ENCODE measurements around the gene PLCB1. TPM values are rescaled to one million over a fixed set of nuclear protein-coding genes. Genes with fewer than 3 reads are reported as not detected.

Gene PLCB1
- total and polyA plus RNA-seq, 2 experiments from 2014 or later: 14.9 to 20.7 TPM

- Histone ChIP-seq H3K4me1 (ENCODE audit: insufficient read depth) (no peaks in the 10 kb centered on the region), H3K27ac (ENCODE audit: low read depth) (no peak overlapping the region), H3F3A (replicated peaks; ENCODE audit: low read depth) (no peaks in the 10 kb centered on the region), H4K20me1 (replicated peaks; ENCODE audit: insufficient read depth) (no peaks in the 10 kb centered on the region), H3K9me2 (ENCODE audit: insufficient read depth) (no peaks in the 10 kb centered on the region), H3K4me2 (no peak overlapping the region), H3K36me3 (ENCODE audit: insufficient read depth) (no peaks in the 10 kb centered on the region), H3K4me3 (no peak overlapping the region), H3K79me2 (replicated peaks; ENCODE audit: insufficient read depth) (no peaks in the 10 kb centered on the region), H2AFZ (no peak overlapping the region), H3K27me3 (ENCODE audit: insufficient read depth) (no peaks in the 10 kb centered on the region)
- no peaks in the 10 kb centered on the region for H3K36me3 Mint-ChIP-seq (ENCODE audit: low read depth)
- no peak for ATAC-seq
- no peak overlapping the region for H3K27ac Mint-ChIP-seq
- peaks cover 2% of the 10 kb centered on the region for H3K27me3 Mint-ChIP-seq (ENCODE audit: insufficient read depth, low read depth, poor library complexity)
- no peaks in the 10 kb centered on the region for H3K9me3 Mint-ChIP-seq
- H3K4me1 Mint-ChIP-seq: no peaks in the 10 kb centered on the region
- DNase-seq (ENCODE audit: low spot score): no peak
- no peak overlapping the region for H3K4me3 Mint-ChIP-seq
- TF ChIP-seq STAT1 (IDR thresholded peaks at IDR 0.05; ENCODE audit: unreplicated experiment) (no peak), JUNB (IDR thresholded peaks at IDR 0.05; ENCODE audit: unreplicated experiment) (no peak), EZH2phosphoT487 (IDR thresholded peaks at IDR 0.05; ENCODE audit: unreplicated experiment) (no peak), ETS1 (IDR thresholded peaks at IDR 0.05) (no peak), ZNF114 (CRISPR knock-in tag; IDR thresholded peaks at IDR 0.05) (no peak), POLR2AphosphoS5 (IDR thresholded peaks at IDR 0.05; ENCODE audit: low read depth) (no peak), ZNF331 (CRISPR knock-in tag; IDR thresholded peaks at IDR 0.05; ENCODE audit: low read depth) (no peak), NANOG (IDR thresholded peaks at IDR 0.05; ENCODE audit: borderline replicate concordance) (no peak)
These were observed 71.3 kb downstream of the PLCB1 start for GRCh38 chr20:8203366-8203765.

- Histone ChIP-seq H3K9me2 (ENCODE audit: insufficient read depth) (no peaks in the 10 kb centered on the region), H3K27me3 (ENCODE audit: insufficient read depth) (no peaks in the 10 kb centered on the region), H2AFZ (no peak overlapping the region), H4K20me1 (replicated peaks; ENCODE audit: insufficient read depth) (no peaks in the 10 kb centered on the region), H3K79me2 (replicated peaks; ENCODE audit: insufficient read depth) (no peaks in the 10 kb centered on the region), H3K4me2 (no peak overlapping the region), H3K36me3 (ENCODE audit: insufficient read depth) (no peaks in the 10 kb centered on the region), H3F3A (replicated peaks; ENCODE audit: low read depth) (no peaks in the 10 kb centered on the region), H3K27ac (ENCODE audit: low read depth) (no peak overlapping the region), H3K4me3 (no peak overlapping the region), H3K4me1 (ENCODE audit: insufficient read depth) (no peaks in the 10 kb centered on the region)
- Mint-ChIP-seq H3K9me3 (no peaks in the 10 kb centered on the region), H3K27ac (no peak overlapping the region), H3K4me1 (peaks cover 3% of the 10 kb centered on the region; the same call in 2 of the 3 replicates), H3K36me3 (ENCODE audit: low read depth) (no peaks in the 10 kb centered on the region), H3K27me3 (ENCODE audit: insufficient read depth, low read depth, poor library complexity) (peaks cover 2% of the 10 kb centered on the region), H3K4me3 (no peak overlapping the region)
- ATAC-seq (no peak), DNase-seq (ENCODE audit: low spot score) (no peak)
- no peak for TF ChIP-seq REST (IDR thresholded peaks at IDR 0.05; ENCODE audit: unreplicated experiment)
- no peak for TF ChIP-seq ZNF114 (CRISPR knock-in tag; IDR thresholded peaks at IDR 0.05)
- TF ChIP-seq EZH2phosphoT487 (IDR thresholded peaks at IDR 0.05; ENCODE audit: unreplicated experiment): no peak
These were observed 73.9 kb downstream of the PLCB1 start for GRCh38 chr20:8205996-8206395.
